ENCODE measurements around the gene MCIDAS.

MCIDAS gene

DNA sequence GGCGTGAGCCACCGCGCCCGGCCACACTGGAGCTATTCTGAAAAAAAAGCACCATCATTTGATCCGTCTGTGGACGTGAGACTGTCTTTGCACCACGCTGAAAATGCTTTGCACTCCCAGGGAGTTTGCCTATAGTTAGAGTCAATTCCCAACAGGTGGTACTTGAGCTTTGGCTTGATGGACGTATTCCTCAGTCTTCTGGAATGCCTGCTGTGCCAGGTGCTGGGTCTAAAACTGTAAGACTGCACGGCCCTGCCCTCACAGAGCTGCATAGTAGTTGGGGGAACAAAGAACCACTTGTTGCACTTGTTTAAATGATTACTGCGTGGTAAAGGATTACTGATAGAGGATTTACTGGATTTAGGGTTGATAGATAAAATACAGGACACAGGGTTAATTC lies 9.7 kb upstream of the MCIDAS start:
- TF ChIP-seq, protein P1, sequence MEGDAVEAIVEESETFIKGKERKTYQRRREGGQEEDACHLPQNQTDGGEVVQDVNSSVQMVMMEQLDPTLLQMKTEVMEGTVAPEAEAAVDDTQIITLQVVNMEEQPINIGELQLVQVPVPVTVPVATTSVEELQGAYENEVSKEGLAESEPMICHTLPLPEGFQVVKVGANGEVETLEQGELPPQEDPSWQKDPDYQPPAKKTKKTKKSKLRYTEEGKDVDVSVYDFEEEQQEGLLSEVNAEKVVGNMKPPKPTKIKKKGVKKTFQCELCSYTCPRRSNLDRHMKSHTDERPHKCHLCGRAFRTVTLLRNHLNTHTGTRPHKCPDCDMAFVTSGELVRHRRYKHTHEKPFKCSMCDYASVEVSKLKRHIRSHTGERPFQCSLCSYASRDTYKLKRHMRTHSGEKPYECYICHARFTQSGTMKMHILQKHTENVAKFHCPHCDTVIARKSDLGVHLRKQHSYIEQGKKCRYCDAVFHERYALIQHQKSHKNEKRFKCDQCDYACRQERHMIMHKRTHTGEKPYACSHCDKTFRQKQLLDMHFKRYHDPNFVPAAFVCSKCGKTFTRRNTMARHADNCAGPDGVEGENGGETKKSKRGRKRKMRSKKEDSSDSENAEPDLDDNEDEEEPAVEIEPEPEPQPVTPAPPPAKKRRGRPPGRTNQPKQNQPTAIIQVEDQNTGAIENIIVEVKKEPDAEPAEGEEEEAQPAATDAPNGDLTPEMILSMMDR (conservative IDR thresholded peaks at IDR 0.05; ENCODE audit: low read depth) = no peak
- POLR2A ChIA-PET (ENCODE audit: low non-redundant PET) = no interaction called here
- H3K27ac ChIP-seq = no peak overlapping the region
- DNase-seq (ENCODE audit: low spot score) = no peak
- CTCF ChIA-PET = interaction anchor here (0.6 to 0.7 kb wide), 3 partner anchors 14 to 130 kb away, joined by 3 to 5 read pairs (median 4); no protein-coding TSS in a partner anchor

DNA sequence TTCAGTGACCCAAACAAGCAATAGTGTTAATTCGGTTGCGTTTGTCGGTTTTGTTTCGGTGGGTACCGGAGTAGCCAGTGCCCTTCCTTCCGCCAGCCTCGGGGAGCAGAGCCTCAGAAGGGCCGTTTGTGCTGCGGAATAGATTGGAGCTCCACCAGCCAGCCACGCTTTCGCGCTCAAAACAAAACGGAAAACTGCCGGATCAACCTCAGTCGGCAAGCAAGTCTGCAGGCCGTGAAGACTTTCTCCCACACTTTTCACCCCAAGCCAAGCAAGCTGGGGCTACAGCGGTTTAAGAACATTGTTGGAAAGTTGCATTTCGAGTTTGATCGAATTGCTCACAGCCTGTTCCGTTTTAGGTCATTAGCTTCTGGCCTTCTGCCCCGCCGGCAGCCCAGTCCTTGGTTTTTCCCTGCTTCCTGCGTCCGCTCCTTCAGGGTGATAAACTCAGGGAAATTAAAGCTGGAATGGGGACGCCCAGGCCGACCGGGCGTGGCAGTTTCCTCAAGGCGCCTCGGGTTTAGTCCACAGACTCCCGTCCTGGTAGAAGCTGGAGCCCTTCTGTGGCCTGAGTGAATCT lies 7.1 kb upstream of the MCIDAS start:
- POLR2A ChIA-PET (ENCODE audit: low non-redundant PET) = interaction anchor here (0.6 to 1.3 kb wide), 3 partner anchors 31 to 73 kb away, joined by 3 to 5 read pairs (median 3); partner anchors contain the start of genes DHX29 and MTREX
- DNase-seq (ENCODE audit: low spot score) = peak; percentile 52
- H3K27ac ChIP-seq = peak overlapping the region; percentile 91
- CTCF ChIA-PET = interaction anchor here (0.5 to 1.9 kb wide), 7 partner anchors 8 to 890 kb away, joined by 3 to 9 read pairs (median 3); no protein-coding TSS in a partner anchor
- TF ChIP-seq, protein P1 (conservative IDR thresholded peaks at IDR 0.05; ENCODE audit: low read depth) = no peak

DNA sequence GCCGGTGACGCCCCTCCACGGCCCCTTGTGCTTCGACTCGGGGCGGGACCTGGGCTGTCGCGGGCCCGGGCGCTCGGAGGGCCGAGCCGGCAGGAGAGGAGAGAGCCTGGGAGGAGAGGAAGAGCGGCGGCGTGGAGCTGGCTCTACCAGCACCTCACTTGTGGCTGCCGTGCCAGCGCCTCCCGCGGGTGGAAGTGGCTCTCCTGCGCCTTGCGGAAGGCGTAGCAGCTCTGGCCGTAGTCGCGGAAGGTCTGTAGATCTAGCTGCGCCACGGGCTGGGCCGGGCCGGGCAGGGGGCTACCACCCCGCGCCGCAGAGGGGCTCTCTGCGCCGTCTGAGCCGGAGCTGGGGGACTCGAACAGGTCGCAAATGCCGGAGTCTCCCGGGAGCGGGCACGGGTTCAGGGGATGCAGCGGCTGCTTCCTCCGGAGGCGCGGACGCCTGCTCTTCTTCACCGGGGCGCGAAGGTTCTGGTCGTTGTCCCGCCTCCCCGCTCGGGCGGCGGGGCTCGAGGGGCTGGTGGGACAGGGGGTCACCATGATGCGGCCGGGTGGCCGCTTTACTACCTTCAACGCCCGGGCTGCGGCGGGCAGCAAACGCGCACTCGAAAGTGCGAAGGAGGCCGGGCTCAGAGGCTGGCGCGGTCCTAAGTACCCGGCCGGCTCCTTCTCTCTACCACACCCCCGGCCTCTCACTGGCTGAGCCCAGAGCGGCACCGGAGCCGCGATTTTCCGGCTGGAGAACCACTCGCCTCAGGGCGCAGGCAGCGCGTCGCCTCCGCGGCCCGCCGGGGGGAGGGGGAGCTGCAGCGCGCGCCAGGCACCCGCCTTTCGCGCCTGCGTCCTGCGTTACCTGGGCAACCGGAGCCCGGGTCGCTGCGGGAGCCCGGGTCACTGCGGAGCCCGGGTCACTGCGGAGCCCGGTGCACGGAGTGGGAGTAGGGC lies 6.1 kb upstream of the MCIDAS start, which contains the start of gene CCNO:
TSS of gene CCNO (minus strand) at position 624 of the 944 bp plus-strand sequence. CDS start at position 539, 85 bp downstream.
- POLR2A ChIA-PET (ENCODE audit: low non-redundant PET) = interaction anchor here (0.6 to 1.0 kb wide), 3 partner anchors 32 to 74 kb away, joined by 3 read pairs; partner anchors contain the start of genes DHX29 and MTREX

DNA sequence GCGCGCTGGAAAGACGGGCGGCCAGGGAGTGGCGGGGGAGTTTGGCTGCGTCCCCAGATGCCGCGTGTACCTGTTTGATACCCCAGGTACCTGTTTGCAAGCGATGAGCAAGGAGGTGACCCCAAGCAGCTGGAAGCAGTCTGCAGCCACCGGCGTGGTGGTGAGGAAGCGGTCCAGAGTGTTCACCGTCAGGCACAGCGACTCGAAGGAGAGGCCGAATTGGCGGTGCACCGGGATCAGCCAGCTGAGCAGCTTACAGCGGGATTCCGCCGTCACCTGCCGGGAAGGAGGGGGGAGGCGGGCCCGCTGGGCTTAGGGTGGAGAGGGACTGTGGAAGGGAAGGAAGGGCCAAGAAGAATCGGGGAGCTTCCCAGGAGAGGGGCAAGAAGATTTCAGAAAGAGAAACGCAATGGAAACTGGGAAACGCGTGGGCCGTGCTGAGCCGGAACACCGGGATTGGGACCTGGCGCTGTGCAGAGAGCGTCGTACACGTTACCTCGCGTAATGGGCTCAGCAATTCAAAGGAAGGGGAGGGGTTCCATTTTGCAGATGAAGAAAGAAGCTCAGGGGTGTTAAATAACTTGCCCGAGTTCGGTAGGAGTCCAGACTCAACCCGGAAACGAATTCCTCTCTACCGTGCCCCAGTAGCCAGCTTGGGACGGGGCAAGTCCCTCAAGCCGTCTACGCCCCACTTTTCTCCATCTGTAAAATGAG lies 5.3 kb upstream of the MCIDAS start:
- DNase-seq (ENCODE audit: low spot score) = peak; percentile 81
- peak overlapping the region; percentile 91 for H3K27ac ChIP-seq
- TF ChIP-seq, protein P1 (conservative IDR thresholded peaks at IDR 0.05; ENCODE audit: low read depth) = no peak
- ChIA-PET CTCF (interaction anchor here (0.6 to 2.4 kb wide), 9 partner anchors 17 to 343 kb away, joined by 3 to 16 read pairs (median 3); partner anchors contain the start of gene GPX8), POLR2A (ENCODE audit: low non-redundant PET) (interaction anchor here (0.7 kb wide), 1 partner anchor 75 kb away, joined by 3 read pairs; the partner anchor contains the start of genes DHX29 and MTREX)

More for the DNA sequence above, 6.1 kb upstream of the MCIDAS start, which contains the start of gene CCNO:
- DNase-seq (ENCODE audit: low spot score) = peak; percentile 90
- peak within 1 kb of the TSS; percentile 91 for H3K27ac ChIP-seq
- TF ChIP-seq, protein P1 (conservative IDR thresholded peaks at IDR 0.05; ENCODE audit: low read depth) = peak; percentile 36
- CTCF ChIA-PET = interaction anchor here (0.6 to 2.4 kb wide), 9 partner anchors 7 to 342 kb away, joined by 3 to 16 read pairs (median 4); partner anchors contain the start of gene GPX8

DNA sequence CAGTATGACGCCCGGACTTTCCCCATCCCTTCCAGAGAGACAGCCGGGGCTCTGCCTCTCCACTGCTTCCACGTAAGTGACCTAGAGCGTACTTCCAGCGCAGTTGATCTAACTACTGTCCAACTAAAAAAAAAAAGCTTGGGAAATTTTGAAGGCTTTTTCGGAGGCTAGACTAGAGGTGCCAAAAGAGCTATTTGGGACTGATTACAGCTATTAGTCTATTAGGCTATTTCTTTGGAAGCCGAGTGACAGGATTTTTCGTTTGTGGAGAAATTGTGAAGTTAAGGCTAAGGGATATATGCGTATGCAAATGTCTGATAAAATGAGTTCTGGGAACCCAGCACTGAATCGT lies 4.8 kb upstream of the MCIDAS start:
- ChIA-PET CTCF (interaction anchor here (0.6 to 2.4 kb wide), 6 partner anchors 36 to 176 kb away, joined by 3 to 16 read pairs (median 3); partner anchors contain the start of gene GPX8), POLR2A (ENCODE audit: low non-redundant PET) (interaction anchor here (0.5 kb wide), 1 partner anchor 49 kb away, joined by 3 read pairs; no protein-coding TSS in a partner anchor)
- no peak for DNase-seq (ENCODE audit: low spot score)
- peak overlapping the region; percentile 91 for H3K27ac ChIP-seq
- TF ChIP-seq, protein P1 (conservative IDR thresholded peaks at IDR 0.05; ENCODE audit: low read depth) = no peak

Measured in RWPE1 (cell line).